Trophoblast cell (in vitro differentiated cells and primary cell): ENCODE measurements around the gene HUS1B.

Experiments used
- DNase-seq, 2 donors: peaks; one replicate each; pipeline ENCODE4 v3.0.0-alpha.2; 2016
- H2AFZ ChIP-seq: 2 replicates; pipeline ENCODE4 v1.6.1; 2013; ENCODE audit warnings: low read length, moderate library complexity, mild to moderate bottlenecking; ENCODE audit not compliant: insufficient read depth, poor library complexity
- H2AK5ac ChIP-seq: 2 replicates; pipeline ENCODE4 v1.6.1; 2013; ENCODE audit warnings: mild to moderate bottlenecking, low read length
- H2BK120ac ChIP-seq: 2 replicates; pipeline ENCODE4 v1.6.1; 2013; ENCODE audit warnings: low read length, mild to moderate bottlenecking, moderate library complexity; ENCODE audit not compliant: insufficient read depth, poor library complexity
- H2BK12ac ChIP-seq: 2 replicates; pipeline ENCODE4 v1.6.1; 2013; ENCODE audit warnings: mild to moderate bottlenecking, low read length, moderate library complexity
- H2BK5ac ChIP-seq: 2 replicates; pipeline ENCODE4 v1.6.1; 2013; ENCODE audit warnings: low read length, low read depth, moderate library complexity, mild to moderate bottlenecking; ENCODE audit not compliant: poor library complexity
- H3K14ac ChIP-seq: 2 replicates; pipeline ENCODE4 v1.6.1; 2013; ENCODE audit warnings: mild to moderate bottlenecking, low read length
- H3K18ac ChIP-seq: 2 replicates; pipeline ENCODE4 v1.6.1; 2013; ENCODE audit warnings: mild to moderate bottlenecking, low read length
- H3K23ac ChIP-seq: 2 replicates; pipeline ENCODE4 v1.6.1; 2013; ENCODE audit warnings: low read length
- H3K27ac ChIP-seq: 2 replicates; pipeline ENCODE4 v1.5.1; 2013; ENCODE audit warnings: low read depth, mild to moderate bottlenecking, inconsistent platforms, low read length, moderate library complexity
- H3K27me3 ChIP-seq: 2 replicates; pipeline ENCODE4 v1.6.1; 2013; ENCODE audit warnings: inconsistent platforms, mild to moderate bottlenecking, low read length, moderate library complexity; ENCODE audit not compliant: insufficient read depth
- H3K36me3 ChIP-seq, 2 experiments: 1 replicate in 1 of 2; 2 replicates in 1 of 2; pipeline ENCODE4 v1.6.1; 2013; ENCODE audit warnings: low read length in 2 of 2, mild to moderate bottlenecking in 2 of 2, moderate library complexity in 1 of 2; ENCODE audit not compliant: insufficient read depth in 2 of 2, control insufficient read depth in 1 of 2
- H3K4ac ChIP-seq: 2 replicates; pipeline ENCODE4 v1.6.1; 2013; ENCODE audit warnings: low read depth, mild to moderate bottlenecking, low read length, moderate library complexity
- H3K4me1 ChIP-seq, 2 experiments: 1 replicate in 1 of 2; 2 replicates in 1 of 2; pipeline ENCODE4 v1.6.1; 2013; ENCODE audit warnings: low read length in 2 of 2, mild to moderate bottlenecking in 2 of 2, moderate library complexity in 1 of 2; ENCODE audit not compliant: insufficient read depth in 2 of 2, control insufficient read depth in 1 of 2
- H3K4me2 ChIP-seq: 2 replicates; pipeline ENCODE4 v1.6.1; 2013; ENCODE audit warnings: inconsistent platforms, mild to moderate bottlenecking, low read length, moderate library complexity
- H3K4me3 ChIP-seq: 2 replicates; pipeline ENCODE4 v1.5.1; 2013; ENCODE audit warnings: mild to moderate bottlenecking, low read depth, low read length, inconsistent platforms
- H3K79me1 ChIP-seq: one replicate; pipeline ENCODE4 v1.6.1; 2013; ENCODE audit warnings: low read length
- H3K79me2 ChIP-seq: 2 replicates; pipeline ENCODE4 v1.6.1; 2013; ENCODE audit warnings: low read length, mild to moderate bottlenecking; ENCODE audit not compliant: control insufficient read depth, insufficient read depth, poor library complexity
- H3K9ac ChIP-seq: 2 replicates; pipeline ENCODE4 v1.6.1; 2013; ENCODE audit warnings: mild to moderate bottlenecking, low read length
- H3K9me3 ChIP-seq: 2 replicates; pipeline ENCODE4 v1.6.1; 2013; ENCODE audit warnings: low read depth, mild to moderate bottlenecking, control low read depth, inconsistent platforms, low read length; ENCODE audit not compliant: insufficient read depth
- H4K12ac ChIP-seq: 2 replicates; pipeline ENCODE4 v1.6.1; 2013; ENCODE audit warnings: low read depth, mild to moderate bottlenecking, low read length, moderate library complexity
- H4K8ac ChIP-seq: 2 replicates; pipeline ENCODE4 v1.6.1; 2013; ENCODE audit warnings: low read depth, mild to moderate bottlenecking, low read length, moderate library complexity
- H4K91ac ChIP-seq: one replicate; pipeline ENCODE4 v1.6.1; 2013; ENCODE audit warnings: low read depth, mild to moderate bottlenecking, low read length, moderate library complexity
- WGBS: extraction: QIAGEN DNeasy Blood & Tissue Kit; methylation state at CpG from one replicate; pipeline ENCODE4 v1.1.7; 2013; ENCODE audit warnings: missing lambda C conversion rate; ENCODE audit not compliant: insufficient read length, insufficient coverage; ENCODE audit errors: extremely low coverage; 5-methylcytosine and 5-hydroxymethylcytosine counted together

Gene HUS1B

GRCh38 chr6:620166-620565 lies 36.7 kb downstream of the HUS1B start:
- Histone ChIP-seq H2AK5ac (no peak overlapping the region), H3K4me2 (peak overlapping the region; percentile 25), H3K79me2 (no peaks in the 10 kb centered on the region), H3K36me3 (peaks cover 3 to 8% of the 10 kb centered on the region in 2 experiments), H3K27ac (no peak overlapping the region), H3K27me3 (no peaks in the 10 kb centered on the region), H2BK5ac (no peak overlapping the region), H3K4ac (no peak overlapping the region), H3K4me1 (no peaks in the 10 kb centered on the region), H3K23ac (no peak overlapping the region), H3K4me3 (no peak overlapping the region), H2BK12ac (no peak overlapping the region), H2BK120ac (no peak overlapping the region), H3K18ac (no peak overlapping the region), H3K9ac (no peak overlapping the region), H3K9me3 (no peaks in the 10 kb centered on the region), H3K14ac (no peak overlapping the region), H3K79me1 (no peaks in the 10 kb centered on the region), H4K12ac (no peak overlapping the region), H4K91ac (no peak overlapping the region), H2AFZ (no peak overlapping the region), H4K8ac (no peak overlapping the region)
- peak; percentile 57 to 67 for DNase-seq
- no CpG with 5 or more reads among the region's 11 CpGs for WGBS

DNA sequence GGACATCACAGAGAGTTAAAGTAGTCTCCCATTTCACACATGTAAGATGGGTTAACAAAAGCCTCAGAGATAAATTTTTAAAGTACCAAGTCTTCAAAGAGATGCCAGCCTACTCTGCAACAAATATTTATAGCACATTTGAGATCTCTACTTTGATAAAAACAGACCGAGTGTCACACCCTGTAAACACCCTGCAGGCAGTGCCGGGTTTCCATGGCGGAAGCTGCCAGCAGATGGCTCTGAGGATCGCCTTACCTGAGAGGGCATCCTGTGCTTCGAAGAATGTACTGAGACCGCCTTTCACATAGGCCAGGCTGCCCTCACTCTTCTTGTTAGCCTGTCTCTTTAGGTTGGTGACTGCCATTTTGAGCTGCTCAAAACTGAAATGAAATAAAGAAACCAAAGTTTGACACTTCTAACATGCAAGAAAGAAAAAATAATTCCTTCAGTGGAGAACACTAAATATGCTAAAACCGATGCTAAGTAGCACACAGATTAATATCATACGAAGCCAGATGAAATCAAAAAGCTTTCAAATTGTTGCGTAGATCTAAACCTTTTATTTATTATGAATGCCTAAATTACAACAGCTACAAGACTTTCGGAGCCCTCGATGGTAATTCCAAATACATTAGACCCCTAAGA lies 39.3 kb downstream of the HUS1B start:
- Histone ChIP-seq H3K79me2 (no peaks in the 10 kb centered on the region), H3K36me3 (peaks cover 3 to 8% of the 10 kb centered on the region in 2 experiments), H3K18ac (no peak overlapping the region), H2AFZ (no peak overlapping the region), H3K4ac (no peak overlapping the region), H4K91ac (no peak overlapping the region), H3K4me1 (no peaks in the 10 kb centered on the region), H2AK5ac (no peak overlapping the region), H3K4me3 (no peak overlapping the region), H3K27ac (no peak overlapping the region), H2BK12ac (no peak overlapping the region), H3K4me2 (no peak overlapping the region), H3K9ac (no peak overlapping the region), H3K79me1 (no peaks in the 10 kb centered on the region), H4K8ac (no peak overlapping the region), H3K27me3 (no peaks in the 10 kb centered on the region), H2BK120ac (no peak overlapping the region), H3K23ac (no peak overlapping the region), H2BK5ac (no peak overlapping the region), H3K14ac (no peak overlapping the region), H4K12ac (no peak overlapping the region), H3K9me3 (no peaks in the 10 kb centered on the region)
- DNase-seq = peak; percentile 85 to 89
- WGBS = no CpG with 5 or more reads among the region's 11 CpGs

- Histone ChIP-seq H3K4me2 (no peak overlapping the region), H2AK5ac (no peak overlapping the region), H2BK120ac (no peak overlapping the region), H3K9ac (no peak overlapping the region), H3K4ac (no peak overlapping the region), H2BK5ac (no peak overlapping the region), H3K79me1 (no peaks in the 10 kb centered on the region), H3K27ac (no peak overlapping the region), H4K8ac (no peak overlapping the region), H3K14ac (no peak overlapping the region), H3K23ac (no peak overlapping the region), H4K12ac (no peak overlapping the region), H3K36me3 (peaks cover 2 to 4% of the 10 kb centered on the region in 2 experiments), H3K27me3 (no peaks in the 10 kb centered on the region), H2AFZ (no peak overlapping the region), H3K18ac (no peak overlapping the region), H3K9me3 (no peaks in the 10 kb centered on the region), H3K4me3 (no peak overlapping the region), H3K79me2 (no peaks in the 10 kb centered on the region), H4K91ac (no peak overlapping the region), H2BK12ac (no peak overlapping the region), H3K4me1 (no peaks in the 10 kb centered on the region)
- DNase-seq = no peak
- no CpG with 5 or more reads among the region's 7 CpGs for WGBS
Observed at GRCh38 chr6:613981-614380, 42.9 kb downstream of the HUS1B start.

DNA sequence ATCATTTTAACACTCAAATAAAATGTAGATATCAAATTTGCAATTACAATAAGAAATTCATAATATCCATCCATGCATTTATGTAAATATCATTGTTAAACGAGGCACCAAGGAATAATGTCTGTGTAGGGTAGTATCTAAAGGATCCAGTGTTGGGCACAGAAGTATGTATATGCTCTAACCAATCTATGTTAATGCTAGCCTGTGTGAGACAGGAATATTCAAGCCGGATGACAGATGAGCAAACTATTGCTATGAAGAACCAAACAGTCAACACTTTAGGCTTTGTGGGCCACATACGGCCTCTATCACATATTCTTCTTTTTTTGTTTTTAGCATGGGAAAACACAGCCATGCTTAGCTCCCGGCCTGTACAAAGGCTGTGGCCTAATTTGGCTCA lies 45.0 kb downstream of the HUS1B start:
- no peak overlapping the region for H2BK120ac ChIP-seq
- no peak overlapping the region for H2AFZ ChIP-seq
- H3K79me2 ChIP-seq = no peaks in the 10 kb centered on the region
- WGBS = no CpG with 5 or more reads among the region's 4 CpGs
- no peak overlapping the region for H3K18ac ChIP-seq
- H3K14ac ChIP-seq = no peak overlapping the region
- H2BK5ac ChIP-seq = no peak overlapping the region
- H4K12ac ChIP-seq = no peak overlapping the region
- H3K27ac ChIP-seq = no peak overlapping the region
- no peaks in the 10 kb centered on the region for H3K79me1 ChIP-seq
- H3K9me3 ChIP-seq = peaks cover 1% of the 10 kb centered on the region
- H2AK5ac ChIP-seq = no peak overlapping the region
- H3K23ac ChIP-seq = no peak overlapping the region
- H3K4me3 ChIP-seq = no peak overlapping the region
- no peak overlapping the region for H3K4ac ChIP-seq
- peaks cover 0 to 1% of the 10 kb centered on the region in 2 experiments for H3K36me3 ChIP-seq
- H2BK12ac ChIP-seq = no peak overlapping the region
- no peaks in the 10 kb centered on the region for H3K4me1 ChIP-seq
- no peak overlapping the region for H3K4me2 ChIP-seq
- H4K91ac ChIP-seq = no peak overlapping the region
- H3K9ac ChIP-seq = no peak overlapping the region
- H3K27me3 ChIP-seq = no peaks in the 10 kb centered on the region
- DNase-seq = no peak
- no peak overlapping the region for H4K8ac ChIP-seq
